Upper lobe of right lung (tissue), 1 donor: Measurements from ENCODE around the gene IFFO2. TPM values are rescaled to one million over a fixed set of nuclear protein-coding genes. Genes with fewer than 3 reads are reported as not detected.

ENCODE experiments used
- ATAC-seq: fragments of 200-7000 bp; cut with Tn5 transposase; one replicate; pipeline ENCODE4 v1.9.1; 2020; ENCODE audit warnings: mild to moderate bottlenecking, moderate library complexity
- DNase-seq: peaks from one replicate; pipeline ENCODE4 v3.0.0-alpha.2; 2020
- H3K27ac ChIP-seq: fragments of 200-600 bp; one replicate; pipeline ENCODE4 v1.8.0; 2022
- H3K27me3 ChIP-seq: fragments of 200-600 bp; one replicate; pipeline ENCODE4 v1.8.0; 2022; ENCODE audit warnings: mild to moderate bottlenecking
- H3K36me3 ChIP-seq: fragments of 200-600 bp; one replicate; pipeline ENCODE4 v1.8.0; 2022
- H3K4me1 ChIP-seq: fragments of 200-600 bp; one replicate; pipeline ENCODE4 v1.8.0; 2022
- H3K4me3 ChIP-seq: fragments of 200-600 bp; one replicate; pipeline ENCODE4 v1.8.0; 2022; ENCODE audit warnings: mild to moderate bottlenecking
- H3K9me3 ChIP-seq: fragments of 200-600 bp; one replicate; pipeline ENCODE4 v1.8.0; 2022
- CTCF ChIP-seq: fragments of 200-600 bp; IDR thresholded peaks from one replicate; pipeline ENCODE4 v1.8.0; 2022; ENCODE audit warnings: antibody characterized with exemption
- intact Hi-C: fragments of 100-400 bp; cut with DNase I; formaldehyde crosslinking; loops from one replicate; pipeline ENCODE4 v1.11.0; 2022
- total RNA-seq: library from RNA; stranded (reverse); fragmentation: NEBNext Ultra II Directional; extraction: Animal tissue kit (Norgen Biotek cat#: 25700); gene quantifications from one replicate; pipeline ENCODE4 v1.2.1, GENCODE V29; 2021
- donor health status: DM: no; HTN: yes; CAD: no; lungs with severe emphysema.

Gene IFFO2
- total RNA-seq, 1 donor from 2014 or later, result 15.4 TPM

GRCh38 chr1:18991585-18991984 is 35.1 kb upstream of the IFFO2 start:
- ATAC-seq, result no peak
- Histone ChIP-seq H3K27ac (no peak overlapping the region), H3K9me3 (no peaks in the 10 kb centered on the region), H3K4me1 (no peaks in the 10 kb centered on the region), H3K4me3 (no peak overlapping the region), H3K27me3 (no peaks in the 10 kb centered on the region), H3K36me3 (no peaks in the 10 kb centered on the region)
- intact Hi-C loops, result no loop called here
- DNase-seq, result no peak
- TF ChIP-seq CTCF, result no peak

- no peak for TF ChIP-seq CTCF
Observed at GRCh38 chr1:18989896-18990295, 33.4 kb upstream of the IFFO2 start.

DNA sequence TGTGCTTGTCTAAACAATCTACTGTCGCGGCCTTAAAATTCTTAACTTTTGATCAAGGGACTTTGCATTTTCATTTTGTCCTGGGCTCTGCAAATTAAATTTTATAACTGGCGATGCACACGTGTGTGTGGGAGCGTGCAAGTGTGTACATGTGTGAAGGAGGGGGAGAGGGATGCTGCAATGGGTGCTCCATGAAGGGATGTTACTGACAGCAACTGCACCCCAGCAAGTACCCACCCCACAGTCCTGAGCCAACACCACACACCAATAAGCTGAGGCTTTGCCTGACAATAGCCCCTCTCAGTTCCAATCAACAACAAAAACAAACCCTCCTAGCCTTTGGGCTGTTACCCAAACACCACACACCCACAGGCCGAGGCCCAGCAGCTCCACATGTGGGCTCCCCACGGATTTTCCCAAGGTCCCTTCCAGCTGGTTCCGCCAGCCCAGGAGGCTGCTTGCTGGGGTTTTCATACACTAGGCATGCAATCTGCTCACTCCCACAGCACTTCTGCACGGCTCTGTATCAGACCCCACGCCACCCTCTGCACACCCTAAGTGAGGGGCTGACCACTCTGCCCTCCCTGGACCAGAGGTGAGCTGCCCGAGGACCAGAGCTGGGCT is 32.8 kb upstream of the IFFO2 start:
- Histone ChIP-seq H3K36me3 (no peaks in the 10 kb centered on the region), H3K4me1 (no peaks in the 10 kb centered on the region), H3K4me3 (no peak overlapping the region), H3K27ac (no peak overlapping the region), H3K27me3 (no peaks in the 10 kb centered on the region), H3K9me3 (no peaks in the 10 kb centered on the region)
- no peak for DNase-seq
- intact Hi-C loops, result no loop called here
- TF ChIP-seq CTCF, result no peak
- no peak for ATAC-seq

More at GRCh38 chr1:18989896-18990295, 33.4 kb upstream of the IFFO2 start:
- Histone ChIP-seq H3K27me3 (no peaks in the 10 kb centered on the region), H3K4me3 (no peak overlapping the region), H3K36me3 (no peaks in the 10 kb centered on the region), H3K27ac (no peak overlapping the region), H3K9me3 (no peaks in the 10 kb centered on the region), H3K4me1 (no peaks in the 10 kb centered on the region)
- no peak for ATAC-seq
- intact Hi-C loops, result no loop called here
- no peak for DNase-seq

GRCh38 chr1:18981242-18981641 is 24.8 kb upstream of the IFFO2 start:
- H3K9me3 ChIP-seq, result no peaks in the 10 kb centered on the region
- H3K4me1 ChIP-seq, result no peaks in the 10 kb centered on the region
- no peaks in the 10 kb centered on the region for H3K36me3 ChIP-seq
- intact Hi-C loops, result no loop called here
- H3K27ac ChIP-seq, result no peak overlapping the region
- H3K4me3 ChIP-seq, result no peak overlapping the region
- DNase-seq (no peak), ATAC-seq (no peak)
- no peak for TF ChIP-seq CTCF
- no peaks in the 10 kb centered on the region for H3K27me3 ChIP-seq

DNA sequence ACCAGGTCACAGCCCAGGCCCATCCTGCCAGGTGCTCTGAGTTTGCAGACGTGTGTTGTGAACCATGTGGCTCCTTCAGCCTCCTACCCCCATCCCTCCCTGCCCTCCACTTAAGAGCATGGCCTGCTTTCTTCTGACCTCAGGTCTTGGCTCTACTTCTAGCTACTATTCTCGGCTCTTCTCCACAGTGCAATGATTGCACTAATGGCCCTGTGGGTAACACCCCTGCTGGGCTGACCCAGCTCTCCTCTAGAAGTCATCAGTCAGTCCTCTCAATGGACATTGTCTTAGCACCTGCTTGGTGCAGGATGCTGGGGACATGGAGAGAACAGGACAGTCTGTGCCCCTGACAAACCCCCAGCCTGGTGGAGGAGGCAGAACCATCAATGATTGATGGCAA is 22.2 kb upstream of the IFFO2 start:
- no peak for TF ChIP-seq CTCF
- no peaks in the 10 kb centered on the region for H3K9me3 ChIP-seq
- DNase-seq, result no peak
- no peak overlapping the region for H3K4me3 ChIP-seq
- no peak for ATAC-seq
- H3K27me3 ChIP-seq, result no peaks in the 10 kb centered on the region
- H3K4me1 ChIP-seq, result no peaks in the 10 kb centered on the region
- intact Hi-C loops, result loop anchor here (10.0 kb wide), 1 partner anchor 64 kb away; no protein-coding TSS in a partner anchor
- no peak overlapping the region for H3K27ac ChIP-seq
- no peaks in the 10 kb centered on the region for H3K36me3 ChIP-seq

GRCh38 chr1:18977428-18977827 is 21.0 kb upstream of the IFFO2 start:
- H3K27me3 ChIP-seq, result no peaks in the 10 kb centered on the region
- H3K27ac ChIP-seq, result no peak overlapping the region
- no peaks in the 10 kb centered on the region for H3K9me3 ChIP-seq
- intact Hi-C loops, result loop anchor here (10.0 kb wide), 1 partner anchor 63 kb away; no protein-coding TSS in a partner anchor
- H3K36me3 ChIP-seq, result no peaks in the 10 kb centered on the region
- no peak for ATAC-seq
- DNase-seq, result no peak
- no peak overlapping the region for H3K4me3 ChIP-seq
- no peaks in the 10 kb centered on the region for H3K4me1 ChIP-seq
- no peak for TF ChIP-seq CTCF
